ENCODE measurements around the gene DNER. TPM values are rescaled to one million over a fixed set of nuclear protein-coding genes. Genes with fewer than 3 reads are reported as not detected.
"Not testable (repeated sequence)": the region's sequence is repeated elsewhere in the genome, so short reads cannot be mapped to it uniquely, and the experiment has no call there.

The DNER gene
- total and polyA plus RNA-seq, 2 donors (not counting 1 experiment from before 2014, with no cell fraction given) = not detected

GRCh38 chr2:229761663-229762062 is 47.3 kb upstream of the DNER start:
- H3K9me3 ChIP-seq (ENCODE audit: control extremely low read depth in 1 of 3, control insufficient read depth in 2 of 3, insufficient read depth in 1 of 3, low read length in 2 of 3) = no peaks in the 10 kb centered on the region
- ATAC-seq (ENCODE audit: low read depth) = no peak
- ChIA-PET CTCF (interaction anchor here (0.6 kb wide), 1 partner anchor 22 kb away, joined by 3 read pairs; no protein-coding TSS in a partner anchor), POLR2A (no interaction called here)
- no peaks in the 10 kb centered on the region for H3K9me3 Mint-ChIP-seq (ENCODE audit: insufficient read depth)
- no peak overlapping the region for H3K4me3 ChIP-seq (ENCODE audit: control extremely low read depth in 1 of 5, extremely low read depth in 1 of 5, insufficient read depth in 1 of 5, low read depth in 2 of 5, low read length in 4 of 5)
- no peak overlapping the region for H3K4me3 Mint-ChIP-seq
- no peaks in the 10 kb centered on the region for H3K27me3 Mint-ChIP-seq
- no peak overlapping the region for H3K9ac ChIP-seq (ENCODE audit: low read length)
- H3K27ac ChIP-seq (ENCODE audit: low read length in 2 of 2) = no peak overlapping the region
- no peaks in the 10 kb centered on the region for H3K79me2 ChIP-seq (ENCODE audit: control insufficient read depth, insufficient read depth, low read length)
- no peak overlapping the region for H3K27ac Mint-ChIP-seq
- DNase-seq = no peak
- no peaks in the 10 kb centered on the region for H3K27me3 ChIP-seq (replicated peaks in 1 of 4; ENCODE audit: control extremely low read depth in 1 of 4, control insufficient read depth in 3 of 4, insufficient read depth in 4 of 4, low read length in 3 of 4)
- intact Hi-C loops (cut with micrococcal nuclease) = no loop called here
- H3K36me3 ChIP-seq (replicated peaks in 1 of 2; ENCODE audit: control extremely low read depth in 1 of 2, control insufficient read depth in 1 of 2, extremely low read depth in 1 of 2, insufficient read depth in 2 of 2, low read length in 1 of 2) = peaks cover 15 to 28% of the 10 kb centered on the region in 2 experiments
- TF ChIP-seq, protein P1, sequence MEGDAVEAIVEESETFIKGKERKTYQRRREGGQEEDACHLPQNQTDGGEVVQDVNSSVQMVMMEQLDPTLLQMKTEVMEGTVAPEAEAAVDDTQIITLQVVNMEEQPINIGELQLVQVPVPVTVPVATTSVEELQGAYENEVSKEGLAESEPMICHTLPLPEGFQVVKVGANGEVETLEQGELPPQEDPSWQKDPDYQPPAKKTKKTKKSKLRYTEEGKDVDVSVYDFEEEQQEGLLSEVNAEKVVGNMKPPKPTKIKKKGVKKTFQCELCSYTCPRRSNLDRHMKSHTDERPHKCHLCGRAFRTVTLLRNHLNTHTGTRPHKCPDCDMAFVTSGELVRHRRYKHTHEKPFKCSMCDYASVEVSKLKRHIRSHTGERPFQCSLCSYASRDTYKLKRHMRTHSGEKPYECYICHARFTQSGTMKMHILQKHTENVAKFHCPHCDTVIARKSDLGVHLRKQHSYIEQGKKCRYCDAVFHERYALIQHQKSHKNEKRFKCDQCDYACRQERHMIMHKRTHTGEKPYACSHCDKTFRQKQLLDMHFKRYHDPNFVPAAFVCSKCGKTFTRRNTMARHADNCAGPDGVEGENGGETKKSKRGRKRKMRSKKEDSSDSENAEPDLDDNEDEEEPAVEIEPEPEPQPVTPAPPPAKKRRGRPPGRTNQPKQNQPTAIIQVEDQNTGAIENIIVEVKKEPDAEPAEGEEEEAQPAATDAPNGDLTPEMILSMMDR (IDR thresholded peaks at IDR 0.05) = no peak
- no peak for TF ChIP-seq EZH2 (IDR thresholded peaks at IDR 0.05; ENCODE audit: borderline replicate concordance, insufficient read depth, low read depth, low read length, poor library complexity, severe bottlenecking)
- H2AFZ ChIP-seq (ENCODE audit: insufficient read depth, low read depth, low read length, poor library complexity, severe bottlenecking) = no peak overlapping the region
- no peak overlapping the region for H3K4me2 ChIP-seq (replicated peaks; ENCODE audit: low read depth, low read length, poor library complexity, severe bottlenecking)
- no CpG with 5 or more reads among the region's 1 CpG for WGBS (ENCODE audit: insufficient coverage)
- no peaks in the 10 kb centered on the region for H4K20me1 ChIP-seq (ENCODE audit: control insufficient read depth, insufficient read depth, low read length, poor library complexity, severe bottlenecking)
- H3K4me1 Mint-ChIP-seq = no peaks in the 10 kb centered on the region
- H3K4me1 ChIP-seq (ENCODE audit: control insufficient read depth in 2 of 2, insufficient read depth in 2 of 2, low read length in 2 of 2) = no peaks in the 10 kb centered on the region

DNA sequence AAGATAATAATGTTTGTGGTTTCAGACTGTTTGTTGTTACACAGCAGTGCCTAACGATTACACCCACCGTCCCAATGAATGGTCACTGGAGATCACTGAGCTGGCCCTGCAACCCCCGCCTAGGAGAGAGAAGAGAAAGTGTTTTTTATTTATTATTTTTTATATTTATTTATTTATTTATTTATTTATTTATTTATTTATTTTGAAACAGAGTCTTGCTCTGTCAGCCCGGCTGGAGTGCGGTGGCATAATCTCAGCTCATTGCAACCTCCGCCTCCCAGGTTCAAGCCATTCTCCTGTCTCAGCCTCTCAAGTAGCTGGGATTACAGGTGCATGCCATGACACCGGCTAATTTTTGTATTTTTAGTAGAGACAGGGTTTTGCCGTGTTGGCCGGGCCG is 43.1 kb upstream of the DNER start:
- H3K27me3 Mint-ChIP-seq; H3K27ac ChIP-seq (ENCODE audit: low read length in 2 of 2); DNase-seq; H3K9ac ChIP-seq (ENCODE audit: low read length); H3K27ac Mint-ChIP-seq; H3K27me3 ChIP-seq (replicated peaks in 1 of 4; ENCODE audit: control extremely low read depth in 1 of 4, control insufficient read depth in 3 of 4, insufficient read depth in 4 of 4, low read length in 3 of 4); POLR2A ChIA-PET; H3K4me3 ChIP-seq (ENCODE audit: control extremely low read depth in 1 of 5, extremely low read depth in 1 of 5, insufficient read depth in 1 of 5, low read depth in 2 of 5, low read length in 4 of 5); H3K36me3 ChIP-seq (replicated peaks in 1 of 2; ENCODE audit: control extremely low read depth in 1 of 2, control insufficient read depth in 1 of 2, extremely low read depth in 1 of 2, insufficient read depth in 2 of 2, low read length in 1 of 2); H3K9me3 ChIP-seq (ENCODE audit: control extremely low read depth in 1 of 3, control insufficient read depth in 2 of 3, insufficient read depth in 1 of 3, low read length in 2 of 3); H3K4me1 ChIP-seq (ENCODE audit: control insufficient read depth in 2 of 2, insufficient read depth in 2 of 2, low read length in 2 of 2); H3K4me1 Mint-ChIP-seq; H3K4me2 ChIP-seq (replicated peaks; ENCODE audit: low read depth, low read length, poor library complexity, severe bottlenecking); intact Hi-C loops (cut with micrococcal nuclease); H2AFZ ChIP-seq (ENCODE audit: insufficient read depth, low read depth, low read length, poor library complexity, severe bottlenecking); H3K9me3 Mint-ChIP-seq (ENCODE audit: insufficient read depth); CTCF ChIA-PET; H4K20me1 ChIP-seq (ENCODE audit: control insufficient read depth, insufficient read depth, low read length, poor library complexity, severe bottlenecking); H3K79me2 ChIP-seq (ENCODE audit: control insufficient read depth, insufficient read depth, low read length); H3K4me3 Mint-ChIP-seq; ATAC-seq (ENCODE audit: low read depth): not testable (repeated sequence)
- 100% methylated on average over 5 of the region's 10 CpGs for WGBS (ENCODE audit: insufficient coverage)
